ENCODE measurements around the gene GPSM1. TPM values are rescaled to one million over a fixed set of nuclear protein-coding genes. Genes with fewer than 3 reads are reported as not detected.
A peak's percentile ranks its signal among the peaks of the same experiment; 100 is the strongest.

GPSM1 gene
- total and polyA plus RNA-seq, 4 donors, result 12.6 to 41.6 (median 22.7) TPM

- Histone ChIP-seq H3K9me3 (ENCODE audit: control insufficient read depth in 4 of 4, insufficient read depth in 3 of 4, low read length in 3 of 4) (no peaks in the 10 kb centered on the region), H3K9ac (ENCODE audit: insufficient read depth in 1 of 2, low read length in 2 of 2) (no peak overlapping the region), H3K27me3 (ENCODE audit: control insufficient read depth in 3 of 3, insufficient read depth in 3 of 3, low read length in 2 of 3) (no peaks in the 10 kb centered on the region), H3K36me3 (ENCODE audit: control insufficient read depth in 4 of 4, insufficient read depth in 4 of 4, low read length in 4 of 4) (peaks cover 0 to 17% (median 6%) of the 10 kb centered on the region in 4 donors), H3K4me1 (ENCODE audit: control insufficient read depth in 5 of 5, insufficient read depth in 5 of 5, low read length in 5 of 5) (peaks cover 0 to 25% (median 8%) of the 10 kb centered on the region in 5 donors), H3K4me3 (no peak overlapping the region), H3K27ac (ENCODE audit: low read depth in 1 of 2, low read length in 1 of 2) (no peak overlapping the region)
- WGBS, 2 donors, result 92 to 93% methylated on average over 12 of the region's 12 CpGs
- no peak for ATAC-seq (ENCODE audit: insufficient read depth, low FRiP score)
- no peak for TF ChIP-seq CTCF (IDR thresholded peaks at IDR 0.05; ENCODE audit: control extremely low read depth, extremely low read depth)
- DNase-seq, result no peak
Measured at GRCh38 chr9:136333045-136333444, 5.7 kb downstream of the GPSM1 start.

DNA sequence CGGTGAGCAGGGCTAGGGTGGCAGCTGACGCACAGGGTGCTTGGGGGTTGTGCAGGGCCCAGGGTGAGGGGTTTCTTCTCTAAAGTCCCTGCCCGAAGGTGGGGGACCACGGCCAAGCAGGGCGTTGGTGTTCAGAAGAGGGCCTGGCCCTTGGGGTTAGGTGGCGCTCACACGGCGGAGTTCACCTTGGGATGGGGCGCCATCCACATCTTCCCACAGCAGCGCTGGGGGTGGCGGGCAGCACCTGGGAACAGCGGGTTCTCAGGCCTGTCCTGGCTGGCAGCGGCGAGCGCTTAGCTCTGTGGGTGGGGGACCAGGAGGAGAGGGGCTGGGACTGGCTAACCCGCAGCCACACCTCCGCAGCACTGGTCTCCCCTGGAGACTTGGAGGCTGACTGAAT lies 6.1 kb downstream of the GPSM1 start:
- no peak for DNase-seq
- no peak overlapping the region for H3K9ac ChIP-seq (ENCODE audit: insufficient read depth in 1 of 2, low read length in 2 of 2)
- no peak overlapping the region for H3K4me3 ChIP-seq
- no peaks in the 10 kb centered on the region for H3K9me3 ChIP-seq (ENCODE audit: control insufficient read depth in 4 of 4, insufficient read depth in 3 of 4, low read length in 3 of 4)
- 95 to 97% methylated on average over 17 of the region's 17 CpGs for WGBS, 2 donors
- no peak for TF ChIP-seq CTCF (IDR thresholded peaks at IDR 0.05; ENCODE audit: control extremely low read depth, extremely low read depth)
- peaks cover 0 to 21% (median 7%) of the 10 kb centered on the region in 4 donors for H3K36me3 ChIP-seq (ENCODE audit: control insufficient read depth in 4 of 4, insufficient read depth in 4 of 4, low read length in 4 of 4)
- H3K4me1 ChIP-seq (ENCODE audit: control insufficient read depth in 5 of 5, insufficient read depth in 5 of 5, low read length in 5 of 5), result peaks cover 0 to 21% (median 4%) of the 10 kb centered on the region in 5 donors
- H3K27me3 ChIP-seq (ENCODE audit: control insufficient read depth in 3 of 3, insufficient read depth in 3 of 3, low read length in 2 of 3), result no peaks in the 10 kb centered on the region
- no peak overlapping the region for H3K27ac ChIP-seq (ENCODE audit: low read depth in 1 of 2, low read length in 1 of 2)
- no peak for ATAC-seq (ENCODE audit: insufficient read depth, low FRiP score)

GRCh38 chr9:136334541-136334940 lies 7.2 kb downstream of the GPSM1 start:
- peaks cover 0 to 10% (median under 1%) of the 10 kb centered on the region in 5 donors for H3K4me1 ChIP-seq (ENCODE audit: control insufficient read depth in 5 of 5, insufficient read depth in 5 of 5, low read length in 5 of 5)
- no peak for DNase-seq
- 95% methylated on average over 20 to 21 of the region's 21 CpGs for WGBS, 2 donors

More at GRCh38 chr9:136334541-136334940, 7.2 kb downstream of the GPSM1 start:
- no peak for TF ChIP-seq CTCF (IDR thresholded peaks at IDR 0.05; ENCODE audit: control extremely low read depth, extremely low read depth)
- Histone ChIP-seq H3K4me3 (no peak overlapping the region), H3K27ac (ENCODE audit: low read depth in 1 of 2, low read length in 1 of 2) (peak overlapping the region in 1 of 2 donors; percentile 20), H3K36me3 (ENCODE audit: control insufficient read depth in 4 of 4, insufficient read depth in 4 of 4, low read length in 4 of 4) (peaks cover 0 to 26% (median 8%) of the 10 kb centered on the region in 4 donors), H3K9ac (ENCODE audit: insufficient read depth in 1 of 2, low read length in 2 of 2) (no peak overlapping the region), H3K9me3 (ENCODE audit: control insufficient read depth in 4 of 4, insufficient read depth in 3 of 4, low read length in 3 of 4) (no peaks in the 10 kb centered on the region), H3K27me3 (ENCODE audit: control insufficient read depth in 3 of 3, insufficient read depth in 3 of 3, low read length in 2 of 3) (no peaks in the 10 kb centered on the region)
- no peak for ATAC-seq (ENCODE audit: insufficient read depth, low FRiP score)
